ENCODE measurements around the gene MUC6.

DNA sequence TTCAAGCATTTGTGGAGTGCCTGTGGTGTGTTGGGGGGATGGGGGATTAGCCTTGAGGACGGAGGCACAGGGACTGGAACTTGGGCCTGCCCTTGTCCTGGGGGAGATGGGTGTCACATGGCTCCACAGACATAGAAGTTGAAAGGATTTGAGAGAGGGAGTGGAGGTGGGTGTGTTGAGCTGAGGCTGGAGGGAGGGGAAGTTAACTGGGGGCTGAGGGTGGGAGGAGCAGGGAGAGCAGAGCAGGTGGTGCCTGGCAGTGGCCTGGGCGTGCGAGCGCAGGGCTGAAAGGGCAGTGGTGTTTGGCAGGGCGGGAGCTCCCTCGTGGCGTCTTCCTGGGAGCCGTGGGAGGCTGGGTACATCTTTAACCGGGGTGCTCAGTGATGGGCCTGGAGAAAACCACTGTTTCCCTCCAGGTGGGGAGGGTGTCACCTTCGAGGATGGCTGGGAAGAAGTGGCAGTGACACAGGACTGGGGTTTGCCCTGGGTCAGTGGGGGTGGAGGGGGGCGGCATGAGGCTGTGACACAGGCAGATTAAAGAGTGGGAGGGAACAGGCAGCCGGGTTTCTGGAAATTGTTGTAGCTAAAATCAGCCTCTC lies 65.3 kb downstream of the MUC6 start:
- TF ChIP-seq ELF4 (IDR thresholded peaks at IDR 0.05) (no peak), SP1 (IDR thresholded peaks at IDR 0.05) (no peak)

Data from HEK293T (cell line).